Measurements from ENCODE around the gene ECE2. TPM values are rescaled to one million over a fixed set of nuclear protein-coding genes. Genes with fewer than 3 reads are reported as not detected.
A peak's percentile ranks its signal among the peaks of the same experiment; 100 is the strongest.
"Not testable (repeated sequence)": the region's sequence is repeated elsewhere in the genome, so short reads cannot be mapped to it uniquely, and the experiment has no call there.

ECE2 gene
- total and polyA plus RNA-seq, 4 donors, result 3.6 to 23.1 (median 15.5) TPM

DNA sequence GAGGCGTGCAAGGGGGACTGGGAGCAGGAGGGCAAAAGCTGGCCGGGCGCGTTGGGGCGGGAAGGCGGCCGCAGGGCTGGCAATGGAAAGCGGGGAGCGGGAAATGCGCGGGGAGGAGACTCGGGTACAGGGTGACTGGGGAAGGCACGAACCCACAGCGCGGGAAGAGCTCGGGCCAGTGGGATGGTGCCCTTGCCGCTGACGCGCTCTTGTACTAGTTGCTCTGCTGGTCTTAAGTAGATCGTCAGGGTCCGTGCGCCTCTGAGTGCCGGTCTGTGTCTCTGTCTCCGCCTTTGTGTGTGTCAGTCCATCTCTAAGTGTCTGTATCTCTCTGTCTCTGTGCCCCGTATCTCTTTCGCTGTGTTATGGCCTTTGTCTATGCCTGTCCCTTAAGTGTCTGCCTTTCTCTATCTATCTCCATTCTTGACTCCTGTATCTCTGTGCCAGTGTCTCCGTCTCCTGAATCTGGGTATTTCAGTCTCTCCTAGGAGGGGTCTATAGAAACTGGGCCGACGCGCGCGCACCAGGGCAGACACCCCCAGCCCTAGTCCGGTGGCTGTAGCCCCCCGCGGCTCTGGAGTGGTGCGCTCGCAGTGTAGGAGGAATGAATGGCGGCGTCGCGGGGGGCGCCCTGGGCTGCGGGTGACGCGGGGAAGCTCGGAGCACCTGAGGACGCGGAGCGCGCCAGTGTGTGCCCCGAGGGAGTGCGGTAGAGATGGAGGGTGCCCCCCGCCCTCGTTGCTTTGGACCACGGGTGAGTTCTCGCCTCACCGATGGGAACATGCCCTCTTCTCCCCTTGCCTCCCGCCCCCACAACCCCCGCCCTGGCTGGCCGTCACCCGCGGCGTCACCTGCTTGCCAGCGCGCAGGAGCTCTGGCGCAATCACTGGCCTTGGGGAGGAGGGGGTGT lies 13.7 kb upstream of the ECE2 start:
- Histone ChIP-seq H3K4me3 (ENCODE audit: low read depth, low read length) (peak overlapping the region; percentile 54), H3K36me3 (ENCODE audit: control insufficient read depth, insufficient read depth, low read length) (peaks cover 9% of the 10 kb centered on the region), H3K27ac (ENCODE audit: low read depth, low read length) (peak overlapping the region; percentile 25), H3K9me3 (ENCODE audit: control insufficient read depth, insufficient read depth, low read length) (no peaks in the 10 kb centered on the region), H3K4me1 (ENCODE audit: control insufficient read depth, insufficient read depth, low read length) (peaks cover 41% of the 10 kb centered on the region), H3K27me3 (ENCODE audit: control insufficient read depth, insufficient read depth, low read length) (peaks cover 26% of the 10 kb centered on the region)
- DNase-seq (ENCODE audit: low read depth in 4 of 6, low spot score in 6 of 6), result peak in 1 of 6 donors; percentile 84
- under 1% methylated on average over 47 of the region's 66 CpGs for WGBS (ENCODE audit: insufficient coverage)

DNA sequence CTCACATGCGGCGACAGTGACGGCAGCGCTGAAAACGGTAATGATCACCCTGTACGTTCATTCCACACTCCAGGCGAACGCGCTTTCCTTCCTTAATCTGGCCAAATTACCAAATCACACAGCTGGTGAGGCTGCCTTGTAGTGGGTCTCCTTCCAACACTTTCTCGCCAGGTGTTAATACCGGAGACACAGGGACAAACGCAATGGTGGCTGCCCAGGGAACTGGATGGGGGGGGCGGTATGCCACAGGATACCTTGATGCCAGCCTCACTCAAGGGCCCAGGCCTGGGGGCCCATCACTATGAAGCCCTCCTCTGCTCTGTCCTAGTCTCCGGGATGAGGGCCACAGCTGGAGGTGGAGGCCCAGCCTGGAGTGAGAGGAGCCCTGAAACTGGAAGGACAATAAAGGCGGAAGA lies 13.1 kb upstream of the ECE2 start:
- Histone ChIP-seq H3K4me1 (ENCODE audit: control insufficient read depth, insufficient read depth, low read length) (peaks cover 41% of the 10 kb centered on the region), H3K27ac (ENCODE audit: low read depth, low read length) (no peak overlapping the region), H3K9me3 (ENCODE audit: control insufficient read depth, insufficient read depth, low read length) (no peaks in the 10 kb centered on the region), H3K36me3 (ENCODE audit: control insufficient read depth, insufficient read depth, low read length) (peaks cover 5% of the 10 kb centered on the region), H3K27me3 (ENCODE audit: control insufficient read depth, insufficient read depth, low read length) (peaks cover 26% of the 10 kb centered on the region), H3K4me3 (ENCODE audit: low read depth, low read length) (peak overlapping the region; percentile 12)
- 26% methylated on average over 7 of the region's 15 CpGs for WGBS (ENCODE audit: insufficient coverage)
- DNase-seq (ENCODE audit: low read depth in 4 of 6, low spot score in 6 of 6), result peak in 1 of 6 donors; percentile 32

DNA sequence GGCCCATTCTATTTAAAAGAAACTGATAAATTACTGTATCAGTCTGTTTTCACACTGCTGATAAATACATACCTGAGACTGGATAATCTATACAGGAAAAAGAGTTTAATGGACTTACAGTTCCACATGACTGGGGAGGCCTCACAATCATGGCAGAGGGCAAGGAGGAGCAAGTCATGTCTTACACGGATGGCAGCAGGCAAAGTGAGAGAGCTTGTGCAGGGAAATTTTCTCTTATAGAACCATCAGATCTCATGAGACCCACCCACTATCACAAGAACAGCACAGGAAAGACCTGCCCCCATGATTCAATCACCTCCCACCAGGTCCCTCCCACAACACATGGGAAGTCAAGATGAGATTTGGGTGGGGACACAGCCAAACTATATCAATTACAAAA lies 8.6 kb upstream of the ECE2 start:
- not testable (repeated sequence) for H3K9me3 ChIP-seq (ENCODE audit: control insufficient read depth, insufficient read depth, low read length); H3K4me1 ChIP-seq (ENCODE audit: control insufficient read depth, insufficient read depth, low read length); DNase-seq (ENCODE audit: low read depth in 4 of 6, low spot score in 6 of 6); H3K27ac ChIP-seq (ENCODE audit: low read depth, low read length); H3K36me3 ChIP-seq (ENCODE audit: control insufficient read depth, insufficient read depth, low read length); H3K27me3 ChIP-seq (ENCODE audit: control insufficient read depth, insufficient read depth, low read length); H3K4me3 ChIP-seq (ENCODE audit: low read depth, low read length)
- no CpG with 5 or more reads among the region's 1 CpG for WGBS (ENCODE audit: insufficient coverage)

DNA sequence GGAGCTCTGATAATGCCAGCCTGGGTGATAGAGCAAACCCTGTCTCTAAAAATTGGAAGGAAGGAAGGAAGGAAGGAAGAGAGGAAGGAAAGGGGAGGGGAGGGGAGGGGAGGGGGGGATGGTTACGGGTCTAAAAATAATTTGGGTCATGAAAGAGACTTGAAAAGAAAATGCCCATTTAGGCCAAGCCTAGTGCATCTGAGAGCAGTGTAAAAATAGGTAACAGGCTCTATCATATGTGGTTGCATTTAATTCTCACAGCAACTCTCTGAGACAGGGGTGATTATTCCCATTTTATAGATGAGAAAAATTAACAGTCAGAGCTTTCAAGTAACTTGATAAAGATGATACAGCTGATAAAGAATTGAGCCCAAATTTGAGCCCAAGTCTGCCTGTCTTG lies 3.6 kb upstream of the ECE2 start:
- Histone ChIP-seq H3K4me3 (ENCODE audit: low read depth, low read length) (no peak overlapping the region), H3K4me1 (ENCODE audit: control insufficient read depth, insufficient read depth, low read length) (peaks cover 18% of the 10 kb centered on the region), H3K27me3 (ENCODE audit: control insufficient read depth, insufficient read depth, low read length) (peaks cover 24% of the 10 kb centered on the region), H3K27ac (ENCODE audit: low read depth, low read length) (no peak overlapping the region), H3K36me3 (ENCODE audit: control insufficient read depth, insufficient read depth, low read length) (peaks cover 1% of the 10 kb centered on the region), H3K9me3 (ENCODE audit: control insufficient read depth, insufficient read depth, low read length) (no peaks in the 10 kb centered on the region)
- no peak for DNase-seq (ENCODE audit: low read depth in 4 of 6, low spot score in 6 of 6)
- 60% methylated on average over 1 of the region's 1 CpG for WGBS (ENCODE audit: insufficient coverage)

DNA sequence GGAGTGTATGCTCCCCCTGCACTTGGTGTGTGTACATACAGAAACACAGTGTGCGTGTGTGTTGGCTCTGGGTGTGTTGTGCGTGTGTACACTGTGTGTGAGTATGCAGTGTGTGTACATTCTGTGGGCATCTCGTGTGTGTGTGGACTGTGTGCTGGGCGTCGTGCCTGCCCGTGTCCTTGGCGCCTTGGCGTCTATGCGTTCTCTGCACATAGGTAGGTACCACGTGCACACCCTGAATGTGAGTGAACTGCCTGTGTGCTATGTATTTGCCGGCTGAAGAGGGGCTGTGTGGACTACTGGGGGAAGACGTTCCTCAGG lies 481 bp upstream of the ECE2 start:
- peaks cover 27% of the 10 kb centered on the region for H3K27me3 ChIP-seq (ENCODE audit: control insufficient read depth, insufficient read depth, low read length)
- DNase-seq (ENCODE audit: low read depth in 4 of 6, low spot score in 6 of 6), result peak in 1 of 6 donors; percentile 9

DNA sequence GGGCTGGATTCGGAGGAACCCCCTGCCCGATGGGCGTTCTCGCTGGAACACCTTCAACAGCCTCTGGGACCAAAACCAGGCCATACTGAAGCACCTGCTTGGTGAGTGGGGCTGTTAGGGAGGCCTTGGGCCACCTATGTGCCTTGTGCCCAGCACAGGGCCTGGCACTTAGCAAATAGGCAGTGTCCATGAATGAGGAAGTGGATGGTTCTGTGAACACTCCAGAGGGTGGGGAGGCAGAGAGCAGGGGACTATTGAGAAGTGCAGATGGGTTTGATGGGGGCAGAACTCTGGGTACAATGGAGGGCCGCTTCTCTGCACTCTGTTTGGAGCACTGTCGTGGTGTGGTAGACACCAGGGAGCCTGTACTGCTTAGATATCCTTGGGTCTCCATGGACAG lies 1.5 kb downstream of the ECE2 start:
- Histone ChIP-seq H3K4me3 (ENCODE audit: low read depth, low read length) (no peak overlapping the region), H3K27ac (ENCODE audit: low read depth, low read length) (no peak overlapping the region), H3K27me3 (ENCODE audit: control insufficient read depth, insufficient read depth, low read length) (peaks cover 27% of the 10 kb centered on the region), H3K9me3 (ENCODE audit: control insufficient read depth, insufficient read depth, low read length) (no peaks in the 10 kb centered on the region), H3K4me1 (ENCODE audit: control insufficient read depth, insufficient read depth, low read length) (peaks cover 18% of the 10 kb centered on the region), H3K36me3 (ENCODE audit: control insufficient read depth, insufficient read depth, low read length) (peaks cover 5% of the 10 kb centered on the region)
- no peak for DNase-seq (ENCODE audit: low read depth in 4 of 6, low spot score in 6 of 6)
- WGBS (ENCODE audit: insufficient coverage), result 86% methylated on average over 6 of the region's 6 CpGs

More for the DNA sequence above, 481 bp upstream of the ECE2 start:
- H3K4me3 ChIP-seq (ENCODE audit: low read depth, low read length), result no peak overlapping the region
- peaks cover 4% of the 10 kb centered on the region for H3K36me3 ChIP-seq (ENCODE audit: control insufficient read depth, insufficient read depth, low read length)
- H3K9me3 ChIP-seq (ENCODE audit: control insufficient read depth, insufficient read depth, low read length), result no peaks in the 10 kb centered on the region
- no peak overlapping the region for H3K27ac ChIP-seq (ENCODE audit: low read depth, low read length)
- 64% methylated on average over 12 of the region's 12 CpGs for WGBS (ENCODE audit: insufficient coverage)
- H3K4me1 ChIP-seq (ENCODE audit: control insufficient read depth, insufficient read depth, low read length), result peaks cover 18% of the 10 kb centered on the region

DNA sequence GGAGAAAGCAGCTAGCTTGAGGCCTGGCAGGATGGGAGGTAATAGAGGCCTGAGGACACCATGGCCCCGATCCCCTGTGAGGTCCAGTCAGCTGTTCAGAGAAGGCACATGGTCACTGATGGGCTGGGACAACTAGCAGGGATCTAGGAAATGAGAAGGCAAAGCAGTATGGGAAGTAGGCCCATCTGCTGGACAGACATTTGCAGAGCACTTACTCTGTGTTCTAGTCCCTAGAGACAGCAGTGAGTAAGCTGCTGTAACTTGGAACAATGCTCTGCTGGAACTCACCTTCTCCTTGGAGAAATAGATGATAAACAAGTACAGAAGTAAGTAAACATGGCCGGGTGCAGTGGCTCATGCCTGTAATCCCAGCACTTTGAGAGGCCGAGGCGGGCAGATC lies 7.1 kb downstream of the ECE2 start:
- Histone ChIP-seq H3K4me1 (ENCODE audit: control insufficient read depth, insufficient read depth, low read length) (peaks cover 7% of the 10 kb centered on the region), H3K27ac (ENCODE audit: low read depth, low read length) (no peak overlapping the region), H3K4me3 (ENCODE audit: low read depth, low read length) (no peak overlapping the region), H3K9me3 (ENCODE audit: control insufficient read depth, insufficient read depth, low read length) (no peaks in the 10 kb centered on the region), H3K36me3 (ENCODE audit: control insufficient read depth, insufficient read depth, low read length) (peaks cover 2% of the 10 kb centered on the region), H3K27me3 (ENCODE audit: control insufficient read depth, insufficient read depth, low read length) (no peaks in the 10 kb centered on the region)
- 83% methylated on average over 1 of the region's 4 CpGs for WGBS (ENCODE audit: insufficient coverage)
- no peak for DNase-seq (ENCODE audit: low read depth in 4 of 6, low spot score in 6 of 6)

DNA sequence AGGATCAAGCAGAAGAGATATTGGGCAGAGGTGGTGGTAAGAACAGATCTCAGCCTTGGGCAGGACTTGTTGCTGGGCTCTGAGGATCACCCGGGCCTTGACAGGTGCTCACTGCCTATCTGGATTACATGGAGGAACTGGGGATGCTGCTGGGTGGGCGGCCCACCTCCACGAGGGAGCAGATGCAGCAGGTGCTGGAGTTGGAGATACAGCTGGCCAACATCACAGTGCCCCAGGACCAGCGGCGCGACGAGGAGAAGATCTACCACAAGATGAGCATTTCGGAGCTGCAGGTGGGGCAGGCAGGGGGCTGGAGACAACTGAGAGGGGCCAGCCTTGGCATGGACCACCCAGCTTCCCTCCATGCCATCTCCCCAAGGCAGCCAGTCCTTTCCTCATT lies 7.9 kb downstream of the ECE2 start:
- Histone ChIP-seq H3K9me3 (ENCODE audit: control insufficient read depth, insufficient read depth, low read length) (no peaks in the 10 kb centered on the region), H3K36me3 (ENCODE audit: control insufficient read depth, insufficient read depth, low read length) (peaks cover 2% of the 10 kb centered on the region), H3K27me3 (ENCODE audit: control insufficient read depth, insufficient read depth, low read length) (no peaks in the 10 kb centered on the region), H3K4me1 (ENCODE audit: control insufficient read depth, insufficient read depth, low read length) (peaks cover 7% of the 10 kb centered on the region), H3K4me3 (ENCODE audit: low read depth, low read length) (no peak overlapping the region), H3K27ac (ENCODE audit: low read depth, low read length) (no peak overlapping the region)
- no peak for DNase-seq (ENCODE audit: low read depth in 4 of 6, low spot score in 6 of 6)
- 95% methylated on average over 8 of the region's 8 CpGs for WGBS (ENCODE audit: insufficient coverage)

DNA sequence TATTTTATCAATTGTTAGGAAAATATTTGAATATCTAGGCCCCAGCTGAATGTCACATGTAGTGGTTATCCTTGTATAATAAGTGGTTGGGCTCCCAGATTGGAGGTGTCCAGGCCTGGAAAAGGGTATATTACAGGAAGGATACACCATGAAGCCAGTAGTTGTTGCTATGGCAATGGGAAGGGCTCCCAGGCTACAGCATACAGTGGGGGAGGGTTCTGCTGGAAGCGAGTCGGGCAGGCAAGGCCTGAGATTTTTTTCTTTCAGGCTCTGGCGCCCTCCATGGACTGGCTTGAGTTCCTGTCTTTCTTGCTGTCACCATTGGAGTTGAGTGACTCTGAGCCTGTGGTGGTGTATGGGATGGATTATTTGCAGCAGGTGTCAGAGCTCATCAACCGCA lies 8.9 kb downstream of the ECE2 start:
- 10% methylated on average over 4 of the region's 4 CpGs for WGBS (ENCODE audit: insufficient coverage)

DNA sequence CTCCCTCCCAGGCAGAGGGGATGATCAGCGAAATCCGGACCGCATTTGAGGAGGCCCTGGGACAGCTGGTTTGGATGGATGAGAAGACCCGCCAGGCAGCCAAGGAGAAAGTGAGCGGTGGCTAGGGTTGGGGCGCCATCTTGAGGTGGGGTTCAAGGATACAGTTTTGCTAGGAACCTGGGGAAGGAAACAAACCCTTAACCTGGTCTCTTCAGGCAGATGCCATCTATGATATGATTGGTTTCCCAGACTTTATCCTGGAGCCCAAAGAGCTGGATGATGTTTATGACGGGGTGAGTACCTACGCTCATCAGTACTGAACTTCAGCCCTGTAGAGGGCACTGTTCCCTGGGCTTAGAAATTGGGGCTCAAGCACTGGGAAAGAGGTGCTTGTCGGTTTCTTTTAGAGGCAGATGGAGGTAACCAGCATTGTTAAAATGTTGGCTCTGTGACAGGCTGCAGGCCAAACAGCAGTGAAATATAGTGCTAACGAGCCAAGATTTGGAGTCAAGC lies 13.7 kb downstream of the ECE2 start:
- 9% methylated on average over 5 of the region's 10 CpGs for whole genome bisulfite sequencing (ENCODE audit: insufficient coverage)
- Histone ChIP-seq H3K27ac (ENCODE audit: low read depth, low read length) (no peak overlapping the region), H3K9me3 (ENCODE audit: control insufficient read depth, insufficient read depth, low read length) (no peaks in the 10 kb centered on the region), H3K36me3 (ENCODE audit: control insufficient read depth, insufficient read depth, low read length) (peaks cover 22% of the 10 kb centered on the region), H3K4me1 (ENCODE audit: control insufficient read depth, insufficient read depth, low read length) (peaks cover 6% of the 10 kb centered on the region), H3K4me3 (ENCODE audit: low read depth, low read length) (no peak overlapping the region), H3K27me3 (ENCODE audit: control insufficient read depth, insufficient read depth, low read length) (peaks cover 3% of the 10 kb centered on the region)
- peak in 2 of 6 donors; percentile 29 to 60 for DNase-seq (ENCODE audit: low read depth in 4 of 6, low spot score in 6 of 6)

More for the DNA sequence above, 8.9 kb downstream of the ECE2 start:
- no peaks in the 10 kb centered on the region for H3K9me3 ChIP-seq (ENCODE audit: control insufficient read depth, insufficient read depth, low read length)
- H3K27ac ChIP-seq (ENCODE audit: low read depth, low read length), result no peak overlapping the region
- H3K4me3 ChIP-seq (ENCODE audit: low read depth, low read length), result no peak overlapping the region
- H3K4me1 ChIP-seq (ENCODE audit: control insufficient read depth, insufficient read depth, low read length), result peaks cover 7% of the 10 kb centered on the region
- H3K36me3 ChIP-seq (ENCODE audit: control insufficient read depth, insufficient read depth, low read length), result peaks cover 2% of the 10 kb centered on the region
- DNase-seq (ENCODE audit: low read depth in 4 of 6, low spot score in 6 of 6), result peak in 5 of 6 donors; percentile 56 to 94 (median 71)
- H3K27me3 ChIP-seq (ENCODE audit: control insufficient read depth, insufficient read depth, low read length), result peaks cover 3% of the 10 kb centered on the region
